HepG2 (cell line): ENCODE results near the gene TC2N. TPM values are rescaled to one million over a fixed set of nuclear protein-coding genes. Genes with fewer than 3 reads are reported as not detected.

Experiments
- GABPA ChIP-seq, 2 experiments: IDR thresholded peaks; 2 replicates each; pipeline ENCODE4 v1.6.1; 2011 to 2016; ENCODE audit warnings: low read depth in 2 of 2, low read length in 1 of 2, missing biosample characterization in 1 of 2, missing genetic modification characterization in 1 of 2
- GATA4 ChIP-seq: sonication (generic); IDR thresholded peaks from 2 replicates; pipeline ENCODE4 v1.6.1; 2016; ENCODE audit warnings: antibody characterized with exemption, low read depth, borderline replicate concordance
- KDM6A ChIP-seq: IDR thresholded peaks from 2 replicates; pipeline ENCODE4 v1.6.1; 2016; ENCODE audit warnings: low read depth
- KLF12 ChIP-seq: sonication (generic); formaldehyde crosslinking; IDR thresholded peaks from 2 replicates; pipeline ENCODE4 v1.4.0; 2020; ENCODE audit warnings: missing genetic modification reagents, borderline replicate concordance
- MED1 ChIP-seq: sonication (generic); formaldehyde crosslinking; IDR thresholded peaks from 2 replicates; pipeline ENCODE4 v1.4.0; 2020; ENCODE audit warnings: missing genetic modification reagents
- MYC ChIP-seq: sonication (generic); formaldehyde crosslinking; IDR thresholded peaks from 2 replicates; pipeline ENCODE4 v1.9.0; 2021; ENCODE audit warnings: missing genetic modification reagents, borderline replicate concordance
- PHF8 ChIP-seq: sonication (generic); formaldehyde crosslinking; IDR thresholded peaks from 2 replicates; pipeline ENCODE4 v1.5.0; 2020; ENCODE audit warnings: missing genetic modification reagents
- SMARCC2 ChIP-seq: fragments of 450-650 bp; IDR thresholded peaks from 2 replicates; pipeline ENCODE4 v1.6.1; 2017; ENCODE audit warnings: antibody characterized with exemption, mild to moderate bottlenecking
- ZBTB21 ChIP-seq: sonication (generic); formaldehyde crosslinking; IDR thresholded peaks from 2 replicates; pipeline ENCODE4 v1.4.0; 2020; ENCODE audit warnings: missing genetic modification reagents
- ZNF282 ChIP-seq: fragments of 450-650 bp; IDR thresholded peaks from 2 replicates; pipeline ENCODE4 v1.6.1; 2018; ENCODE audit not compliant: partially characterized antibody
- ZNF782 ChIP-seq: sonication (generic); formaldehyde crosslinking; IDR thresholded peaks from 2 replicates; pipeline ENCODE4 v1.4.0; 2020; ENCODE audit warnings: missing genetic modification reagents, mild to moderate bottlenecking, borderline replicate concordance
- ZNF816 ChIP-seq: sonication (generic); formaldehyde crosslinking; IDR thresholded peaks from 2 replicates; pipeline ENCODE4 v1.8.0; 2022; ENCODE audit warnings: missing genetic modification reagents, mild to moderate bottlenecking, borderline replicate concordance
- ZSCAN31 ChIP-seq: sonication (generic); formaldehyde crosslinking; IDR thresholded peaks from 2 replicates; pipeline ENCODE4 v1.5.0; 2020; ENCODE audit warnings: low read depth, mild to moderate bottlenecking, missing genetic modification reagents
- polyA plus RNA-seq, 8 experiments: library from polyadenylated mRNA; depleted of rRNA in 3 of 8; stranded (reverse) in 7 of 8; unstranded in 1 of 8; fragments of >200 nt; fragmentation: Illumina TruSeq in 4 of 8; extraction: Trizol in 4 of 8; gene quantifications; 2 replicates each; pipeline versions ENCODE4 v1.2.1 to v1.2.3, GENCODE V29; 2011 to 2016; ENCODE audit warnings: low read depth in 4 of 8, missing spikeins in 1 of 8, mixed read lengths in 1 of 8; ENCODE audit not compliant: insufficient read depth in 1 of 8
- total RNA-seq, 5 experiments: library from RNA; depleted of rRNA; stranded (reverse); fragments of >200 nt; fragmentation: Illumina TruSeq; extraction: Trizol; gene quantifications; 2 replicates each; pipeline ENCODE4 v1.2.3, GENCODE V29; 2016; ENCODE audit warnings: low read depth in 1 of 5
- TF ChIP-seq, protein P1 (sequence below): sonication (generic); formaldehyde crosslinking; IDR thresholded peaks from 2 replicates; pipeline ENCODE4 v1.5.0; 2020; ENCODE audit warnings: mild to moderate bottlenecking, missing genetic modification reagents, borderline replicate concordance

TC2N gene
- total and polyA plus RNA-seq, 2 of the 13 experiments (the other 11 are each of a cell fraction or from before 2014, with no cell fraction given) = 0.03 TPM; not detected in 1

GRCh38 chr14:91872517-91873470, 5.5 kb upstream of the TC2N start (continued):
- TF ChIP-seq, protein P1, sequence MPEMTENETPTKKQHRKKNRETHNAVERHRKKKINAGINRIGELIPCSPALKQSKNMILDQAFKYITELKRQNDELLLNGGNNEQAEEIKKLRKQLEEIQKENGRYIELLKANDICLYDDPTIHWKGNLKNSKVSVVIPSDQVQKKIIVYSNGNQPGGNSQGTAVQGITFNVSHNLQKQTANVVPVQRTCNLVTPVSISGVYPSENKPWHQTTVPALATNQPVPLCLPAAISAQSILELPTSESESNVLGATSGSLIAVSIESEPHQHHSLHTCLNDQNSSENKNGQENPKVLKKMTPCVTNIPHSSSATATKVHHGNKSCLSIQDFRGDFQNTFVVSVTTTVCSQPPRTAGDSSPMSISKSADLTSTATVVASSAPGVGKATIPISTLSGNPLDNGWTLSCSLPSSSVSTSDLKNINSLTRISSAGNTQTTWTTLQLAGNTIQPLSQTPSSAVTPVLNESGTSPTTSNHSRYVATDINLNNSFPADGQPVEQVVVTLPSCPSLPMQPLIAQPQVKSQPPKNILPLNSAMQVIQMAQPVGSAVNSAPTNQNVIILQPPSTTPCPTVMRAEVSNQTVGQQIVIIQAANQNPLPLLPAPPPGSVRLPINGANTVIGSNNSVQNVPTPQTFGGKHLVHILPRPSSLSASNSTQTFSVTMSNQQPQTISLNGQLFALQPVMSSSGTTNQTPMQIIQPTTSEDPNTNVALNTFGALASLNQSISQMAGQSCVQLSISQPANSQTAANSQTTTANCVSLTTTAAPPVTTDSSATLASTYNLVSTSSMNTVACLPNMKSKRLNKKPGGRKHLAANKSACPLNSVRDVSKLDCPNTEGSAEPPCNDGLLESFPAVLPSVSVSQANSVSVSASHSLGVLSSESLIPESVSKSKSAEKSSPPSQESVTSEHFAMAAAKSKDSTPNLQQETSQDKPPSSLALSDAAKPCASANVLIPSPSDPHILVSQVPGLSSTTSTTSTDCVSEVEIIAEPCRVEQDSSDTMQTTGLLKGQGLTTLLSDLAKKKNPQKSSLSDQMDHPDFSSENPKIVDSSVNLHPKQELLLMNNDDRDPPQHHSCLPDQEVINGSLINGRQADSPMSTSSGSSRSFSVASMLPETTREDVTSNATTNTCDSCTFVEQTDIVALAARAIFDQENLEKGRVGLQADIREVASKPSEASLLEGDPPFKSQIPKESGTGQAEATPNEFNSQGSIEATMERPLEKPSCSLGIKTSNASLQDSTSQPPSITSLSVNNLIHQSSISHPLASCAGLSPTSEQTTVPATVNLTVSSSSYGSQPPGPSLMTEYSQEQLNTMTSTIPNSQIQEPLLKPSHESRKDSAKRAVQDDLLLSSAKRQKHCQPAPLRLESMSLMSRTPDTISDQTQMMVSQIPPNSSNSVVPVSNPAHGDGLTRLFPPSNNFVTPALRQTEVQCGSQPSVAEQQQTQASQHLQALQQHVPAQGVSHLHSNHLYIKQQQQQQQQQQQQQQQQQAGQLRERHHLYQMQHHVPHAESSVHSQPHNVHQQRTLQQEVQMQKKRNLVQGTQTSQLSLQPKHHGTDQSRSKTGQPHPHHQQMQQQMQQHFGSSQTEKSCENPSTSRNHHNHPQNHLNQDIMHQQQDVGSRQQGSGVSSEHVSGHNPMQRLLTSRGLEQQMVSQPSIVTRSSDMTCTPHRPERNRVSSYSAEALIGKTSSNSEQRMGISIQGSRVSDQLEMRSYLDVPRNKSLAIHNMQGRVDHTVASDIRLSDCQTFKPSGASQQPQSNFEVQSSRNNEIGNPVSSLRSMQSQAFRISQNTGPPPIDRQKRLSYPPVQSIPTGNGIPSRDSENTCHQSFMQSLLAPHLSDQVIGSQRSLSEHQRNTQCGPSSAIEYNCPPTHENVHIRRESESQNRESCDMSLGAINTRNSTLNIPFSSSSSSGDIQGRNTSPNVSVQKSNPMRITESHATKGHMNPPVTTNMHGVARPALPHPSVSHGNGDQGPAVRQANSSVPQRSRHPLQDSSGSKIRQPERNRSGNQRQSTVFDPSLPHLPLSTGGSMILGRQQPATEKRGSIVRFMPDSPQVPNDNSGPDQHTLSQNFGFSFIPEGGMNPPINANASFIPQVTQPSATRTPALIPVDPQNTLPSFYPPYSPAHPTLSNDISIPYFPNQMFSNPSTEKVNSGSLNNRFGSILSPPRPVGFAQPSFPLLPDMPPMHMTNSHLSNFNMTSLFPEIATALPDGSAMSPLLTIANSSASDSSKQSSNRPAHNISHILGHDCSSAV (CRISPR knock-in tag) = no peak
- no peak for TF ChIP-seq ZNF282
- TF ChIP-seq MYC (CRISPR knock-in tag) = no peak
- no peak for TF ChIP-seq SMARCC2
- TF ChIP-seq PHF8 (CRISPR knock-in tag) = no peak
- no peak for TF ChIP-seq GATA4
- no peak for TF ChIP-seq ZBTB21 (CRISPR knock-in tag)
- no peak for TF ChIP-seq ZSCAN31 (CRISPR knock-in tag)
- no peak for TF ChIP-seq ZNF782 (CRISPR knock-in tag)
- no peak for TF ChIP-seq KLF12 (CRISPR knock-in tag)
- TF ChIP-seq MED1 (CRISPR knock-in tag) = no peak
- no peak for TF ChIP-seq KDM6A (CRISPR knock-in tag)
- TF ChIP-seq GABPA (IDR thresholded peaks at IDR 0.05; ENCODE audit: low read depth, low read length) = no peak
- no peak for TF ChIP-seq GABPA (CRISPR knock-in tag; IDR thresholded peaks at IDR 0.05; ENCODE audit: low read depth)
- no peak for TF ChIP-seq ZNF816 (CRISPR knock-in tag)
- TF ChIP-seq, all 625 proteins: peak for 0
